Endothelial cell of umbilical vein (primary cell): ENCODE data around the gene TBCD.

Experiments
- CTCF ChIP-seq, 2 donors: IDR thresholded peaks; 1 replicate in 1 of 2; 2 replicates in 1 of 2; pipeline ENCODE4 v1.5.1; 2011; ENCODE audit warnings: low read length in 2 of 2, mild to moderate bottlenecking in 2 of 2, moderate library complexity in 2 of 2, control low read depth in 1 of 2, inconsistent platforms in 1 of 2, low read depth in 1 of 2; ENCODE audit not compliant: insufficient read depth in 1 of 2; ENCODE audit errors: extremely low read depth in 1 of 2
- EZH2 ChIP-seq: IDR thresholded peaks from 2 replicates; pipeline ENCODE4 v1.6.1; 2012; ENCODE audit warnings: borderline replicate concordance, low read depth, mild to moderate bottlenecking, moderate library complexity, low read length, inconsistent platforms; ENCODE audit not compliant: severe bottlenecking
- FOS ChIP-seq: IDR thresholded peaks from 2 replicates; pipeline ENCODE4 v1.6.1; 2011; ENCODE audit warnings: mild to moderate bottlenecking, low read length, moderate library complexity, borderline replicate concordance; ENCODE audit not compliant: insufficient read depth
- GATA2 ChIP-seq: IDR thresholded peaks from 2 replicates; pipeline ENCODE4 v1.7.0; 2011; ENCODE audit warnings: low read depth, mild to moderate bottlenecking, moderate library complexity, mixed read lengths, low read length; ENCODE audit not compliant: insufficient read length, insufficient read depth
- JUN ChIP-seq: IDR thresholded peaks from 2 replicates; pipeline ENCODE4 v1.6.1; 2011; ENCODE audit warnings: borderline replicate concordance, low read depth; ENCODE audit not compliant: insufficient read length, insufficient read depth
- MAX ChIP-seq: IDR thresholded peaks from 2 replicates; pipeline ENCODE4 v1.6.1; 2011; ENCODE audit not compliant: insufficient read depth, insufficient read length
- MYC ChIP-seq: IDR thresholded peaks from one replicate; pipeline ENCODE4 v1.6.1; 2011; ENCODE audit warnings: mild to moderate bottlenecking, low read depth, low read length
- POLR2A ChIP-seq: IDR thresholded peaks from 2 replicates; pipeline ENCODE4 v1.6.1; 2012; ENCODE audit warnings: low read depth, mild to moderate bottlenecking, control low read depth, low read length
- POLR2AphosphoS5 ChIP-seq: IDR thresholded peaks from 2 replicates; pipeline ENCODE4 v1.6.1; 2012; ENCODE audit warnings: low read depth, mild to moderate bottlenecking, control low read depth, low read length, moderate library complexity; ENCODE audit not compliant: insufficient read depth

- TF ChIP-seq CTCF (IDR thresholded peaks at IDR 0.05; ENCODE audit: extremely low read depth in 1 of 2, insufficient read depth in 1 of 2, low read depth in 1 of 2, low read length in 2 of 2) (no peak), POLR2AphosphoS5 (peak; percentile 95), POLR2A (peak; percentile 89), JUN (no peak), MAX (no peak), EZH2 (no peak), MYC (peak; percentile 38), FOS (no peak), GATA2 (no peak)
Measured at GRCh38 chr17:82845163-82845807, 93.4 kb downstream of the TBCD start.
